GM21447 (cell line): ENCODE measurements around the gene COX10.
"Not testable (repeated sequence)": the region's sequence is repeated elsewhere in the genome, so short reads cannot be mapped to it uniquely, and the experiment has no call there.

ENCODE experiments used
- ATAC-seq: cut with Tn5 transposase; IDR thresholded peaks from one replicate; pipeline ENCODE4 v1.9.1; 2021; ENCODE audit not compliant: unreplicated experiment

The COX10 gene

DNA sequence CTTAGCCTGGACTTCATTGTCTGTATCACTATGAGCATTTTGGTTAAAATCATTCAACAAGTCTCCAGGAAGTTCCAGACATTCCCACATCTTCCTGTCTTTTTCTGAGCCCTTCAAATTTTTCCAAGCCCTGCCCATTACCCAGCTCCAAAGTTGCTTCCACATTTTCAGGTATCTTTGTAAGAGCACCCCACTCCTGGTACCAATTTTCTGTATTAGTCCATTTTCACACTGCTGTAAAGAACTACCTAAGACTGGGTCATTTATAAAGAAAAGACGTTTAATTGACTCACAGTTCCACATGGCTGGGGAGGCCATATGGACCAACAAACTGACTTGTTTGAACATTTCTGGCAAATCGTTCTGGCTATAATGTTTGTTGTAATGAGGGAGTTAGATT is 100.0 kb downstream of the COX10 start:
- ATAC-seq = no peak

DNA sequence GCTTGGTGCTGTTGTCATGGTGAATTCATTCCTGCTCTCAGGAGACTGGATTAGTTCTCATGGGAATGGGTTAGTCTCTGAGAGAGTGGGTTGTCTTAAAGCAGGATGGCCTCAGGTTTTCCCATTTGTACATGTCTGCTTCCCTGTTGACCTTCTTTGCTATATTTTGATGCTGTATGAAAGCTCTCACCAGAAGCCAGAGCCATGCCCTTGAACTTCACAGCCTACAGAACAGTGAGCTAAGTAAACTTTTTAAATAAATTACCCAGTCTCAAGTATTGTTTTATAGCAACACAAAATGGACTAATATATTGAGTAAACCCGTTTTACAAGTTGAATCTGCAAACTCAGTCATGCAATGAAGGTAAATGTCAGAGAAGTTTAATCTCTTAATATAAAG is 100.6 kb downstream of the COX10 start:
- ATAC-seq = no peak

DNA sequence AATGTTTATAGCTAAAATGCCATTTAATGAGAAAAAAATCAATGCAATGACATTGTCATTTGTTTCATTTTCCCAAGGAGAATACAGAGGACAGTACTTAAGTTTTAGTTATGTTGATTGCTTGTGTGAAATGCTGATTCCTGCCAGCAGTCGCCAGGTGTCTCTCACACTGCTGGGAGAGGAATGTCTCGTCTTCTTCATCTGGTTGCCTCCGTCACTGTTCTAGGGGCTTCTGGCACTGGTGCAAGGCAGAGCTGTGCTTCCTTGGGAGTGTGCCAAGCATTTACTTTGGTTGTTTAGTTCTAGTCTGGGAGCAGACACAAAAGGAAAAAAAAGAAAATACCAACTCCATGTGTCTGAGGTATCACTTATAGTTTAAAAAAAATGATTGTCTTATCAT is 107.7 kb downstream of the COX10 start:
- ATAC-seq = not testable (repeated sequence)

DNA sequence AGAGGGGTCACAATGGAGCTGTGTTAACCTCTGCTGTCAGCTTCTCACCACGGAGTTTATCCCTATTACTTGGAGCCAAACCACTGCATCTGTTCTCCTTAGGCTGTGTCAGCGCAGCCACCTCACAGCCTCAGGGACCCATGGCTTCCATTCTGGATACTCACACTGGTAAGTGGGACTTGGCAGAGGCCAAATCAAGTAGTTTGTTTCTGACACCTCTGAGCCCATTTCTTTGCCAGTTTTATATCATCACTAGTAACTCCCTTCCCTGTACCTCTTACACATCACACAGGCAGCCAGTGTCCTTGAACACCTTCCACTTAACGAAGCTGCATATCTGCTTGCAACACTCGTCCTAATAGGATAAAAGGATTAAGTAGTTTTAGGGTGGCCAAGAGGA is 108.5 kb downstream of the COX10 start:
- not testable (repeated sequence) for ATAC-seq

DNA sequence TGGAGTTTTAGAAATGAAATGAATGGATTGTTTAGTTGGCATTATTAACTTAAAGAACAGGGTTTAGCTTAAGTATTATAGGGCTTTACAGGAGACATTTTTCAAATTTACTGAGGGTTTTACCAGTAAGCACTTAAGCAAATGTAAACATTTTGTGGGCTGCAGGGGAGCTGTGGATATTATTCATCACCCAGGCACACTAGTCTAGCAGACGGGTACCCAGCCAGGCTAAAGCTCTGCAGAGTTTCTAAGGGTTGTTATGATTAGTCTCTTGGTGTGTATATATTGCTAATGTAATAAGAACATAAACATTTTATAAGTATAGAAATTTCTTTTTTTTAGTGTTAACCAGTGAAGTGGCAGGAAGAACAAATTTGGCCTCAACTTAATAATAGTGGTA is 110.6 kb downstream of the COX10 start:
- ATAC-seq = not testable (repeated sequence)

DNA sequence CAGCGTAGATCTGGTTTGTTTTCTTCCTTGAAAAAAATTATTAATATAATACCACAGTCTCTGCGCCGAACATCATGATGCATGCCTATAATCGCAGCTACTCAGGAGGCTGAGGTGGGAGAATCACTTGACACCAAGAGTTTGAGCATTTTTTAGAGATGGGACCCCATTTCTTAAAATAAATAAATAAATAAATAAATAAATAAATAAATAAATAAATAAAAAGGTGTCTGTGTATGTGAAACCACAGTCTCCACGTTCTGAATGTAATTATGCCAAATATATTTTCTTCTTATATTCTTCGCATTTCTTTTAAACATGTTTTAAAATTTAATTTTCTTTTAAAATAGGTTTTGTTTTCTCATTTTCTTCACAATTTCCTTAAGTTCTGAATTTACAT is 112.8 kb downstream of the COX10 start:
- not testable (repeated sequence) for ATAC-seq

DNA sequence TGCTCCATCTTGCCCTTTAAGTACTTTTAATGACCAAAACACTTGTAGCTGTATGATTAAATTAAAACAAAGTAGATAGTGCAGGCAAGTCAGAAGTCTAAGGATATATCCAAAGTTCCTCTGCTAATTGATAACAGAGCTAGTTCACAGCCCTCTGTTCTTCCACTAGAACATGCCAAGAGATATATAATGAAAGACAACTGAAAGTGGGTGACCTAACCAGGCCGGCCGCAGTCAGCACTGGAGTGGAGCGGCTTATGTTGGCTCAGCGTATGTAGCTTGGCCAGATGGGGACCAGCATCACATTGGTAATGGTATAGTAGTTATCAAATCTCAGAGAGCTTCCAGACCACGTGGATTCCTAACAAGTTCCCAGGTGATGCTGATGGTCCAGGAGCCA is 115.2 kb downstream of the COX10 start:
- not testable (repeated sequence) for ATAC-seq

DNA sequence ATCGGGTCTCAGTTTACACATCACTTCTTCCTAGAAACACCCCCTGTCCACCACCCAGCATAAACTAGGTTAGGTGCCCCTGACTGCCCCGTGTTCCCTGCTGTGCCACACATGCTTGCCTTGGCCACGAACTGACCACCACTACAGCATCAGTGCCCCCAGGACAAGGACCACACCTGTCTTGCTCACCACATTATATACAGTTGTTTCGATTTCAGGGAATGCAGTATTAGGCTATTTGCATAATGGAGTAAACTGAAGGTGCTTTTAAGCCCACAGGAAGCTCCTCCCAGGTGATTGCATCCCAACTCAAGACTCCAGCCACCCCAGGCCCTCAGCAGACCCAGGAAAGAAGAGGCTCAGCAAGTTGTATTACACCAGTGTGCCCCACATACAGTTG is 117.1 kb downstream of the COX10 start:
- not testable (repeated sequence) for ATAC-seq

DNA sequence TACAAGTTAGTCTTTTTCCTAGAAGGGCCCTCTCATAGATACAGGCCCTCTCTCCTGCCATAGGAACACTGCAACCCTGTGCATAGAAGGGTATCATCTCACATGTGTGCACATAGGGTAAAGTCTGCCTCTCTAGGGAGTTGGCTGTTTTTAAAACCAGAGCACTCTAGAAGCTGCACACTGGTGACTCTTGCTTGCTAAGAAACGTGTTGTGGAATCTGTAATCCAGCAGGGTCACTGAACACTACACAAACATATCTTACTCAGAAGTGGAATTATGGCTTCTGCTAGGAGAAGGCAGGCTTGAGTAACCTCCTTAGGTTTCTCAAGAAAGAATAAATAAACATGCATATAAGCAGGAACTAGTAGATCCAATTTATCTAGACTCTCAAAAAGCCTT is 121.5 kb downstream of the COX10 start:
- not testable (repeated sequence) for ATAC-seq

DNA sequence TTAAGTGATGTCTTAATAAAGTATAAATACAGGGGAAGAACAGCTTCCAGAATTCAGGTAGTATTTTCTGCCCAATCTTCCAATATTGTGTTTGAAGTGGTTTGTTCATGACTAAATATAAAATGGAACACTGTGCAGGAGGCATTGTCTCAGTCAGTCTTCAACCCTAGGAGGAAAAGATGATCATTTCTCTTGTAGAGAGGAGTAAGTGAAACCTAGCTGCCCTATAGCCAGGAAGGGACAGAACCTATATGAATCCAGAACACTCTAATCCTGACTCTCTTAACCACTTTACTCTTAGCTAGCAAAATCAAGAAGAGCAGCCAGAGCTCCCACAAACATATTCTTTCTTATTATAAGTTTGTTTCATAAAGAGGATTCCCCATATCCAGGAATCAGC is 122.2 kb downstream of the COX10 start:
- ATAC-seq = not testable (repeated sequence)

DNA sequence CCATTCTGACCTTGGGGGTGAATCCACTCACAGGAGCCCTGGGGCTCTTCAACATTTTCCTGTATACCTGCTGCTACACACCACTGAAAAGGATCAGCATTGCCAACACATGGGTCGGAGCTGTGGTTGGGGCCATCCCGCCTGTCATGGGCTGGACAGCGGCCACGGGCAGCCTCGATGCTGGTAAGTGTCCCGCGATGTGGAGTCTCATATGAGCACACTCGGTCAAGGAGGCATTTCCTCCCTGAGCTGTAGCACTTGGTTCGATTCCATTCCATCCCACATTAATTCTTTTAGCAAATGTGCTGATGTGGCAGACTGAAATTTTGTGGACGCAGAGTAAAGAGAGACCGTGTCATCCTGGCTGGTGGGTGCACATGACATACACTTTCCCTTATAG is 122.7 kb downstream of the COX10 start:
- ATAC-seq = not testable (repeated sequence)

DNA sequence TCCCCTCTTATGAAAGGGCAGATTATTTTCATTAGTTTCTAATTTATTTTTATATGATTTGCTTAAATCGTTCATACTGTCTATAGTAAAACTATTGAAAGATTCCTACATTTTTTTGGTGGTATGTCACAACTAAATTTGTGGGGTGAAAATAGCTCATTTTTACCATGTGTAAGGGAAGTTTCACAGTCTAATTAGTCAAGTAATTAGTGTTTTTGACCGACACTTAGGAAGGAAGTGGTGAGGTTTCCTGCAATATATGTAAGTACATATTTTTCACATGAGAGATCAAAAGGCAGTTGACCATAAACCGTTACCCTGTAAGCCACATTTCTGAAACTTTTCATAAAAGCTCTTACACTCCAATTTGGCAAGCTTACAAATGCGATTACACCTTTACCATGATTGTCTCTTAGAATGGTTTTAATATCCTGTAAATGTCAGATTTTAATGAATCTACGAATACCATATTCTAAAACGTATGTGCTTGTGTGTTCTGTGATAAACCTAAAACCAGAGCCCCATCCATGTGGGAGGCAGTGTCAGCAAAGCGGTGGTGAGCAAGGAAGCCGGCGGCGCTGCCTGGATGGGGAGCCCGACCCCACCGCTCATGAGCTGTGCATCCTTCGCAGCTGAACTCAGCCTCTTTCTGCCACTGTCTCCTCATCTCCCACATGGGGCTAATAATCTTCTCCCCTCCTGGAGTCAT is 123.5 kb downstream of the COX10 start:
- ATAC-seq = peak; percentile 51

DNA sequence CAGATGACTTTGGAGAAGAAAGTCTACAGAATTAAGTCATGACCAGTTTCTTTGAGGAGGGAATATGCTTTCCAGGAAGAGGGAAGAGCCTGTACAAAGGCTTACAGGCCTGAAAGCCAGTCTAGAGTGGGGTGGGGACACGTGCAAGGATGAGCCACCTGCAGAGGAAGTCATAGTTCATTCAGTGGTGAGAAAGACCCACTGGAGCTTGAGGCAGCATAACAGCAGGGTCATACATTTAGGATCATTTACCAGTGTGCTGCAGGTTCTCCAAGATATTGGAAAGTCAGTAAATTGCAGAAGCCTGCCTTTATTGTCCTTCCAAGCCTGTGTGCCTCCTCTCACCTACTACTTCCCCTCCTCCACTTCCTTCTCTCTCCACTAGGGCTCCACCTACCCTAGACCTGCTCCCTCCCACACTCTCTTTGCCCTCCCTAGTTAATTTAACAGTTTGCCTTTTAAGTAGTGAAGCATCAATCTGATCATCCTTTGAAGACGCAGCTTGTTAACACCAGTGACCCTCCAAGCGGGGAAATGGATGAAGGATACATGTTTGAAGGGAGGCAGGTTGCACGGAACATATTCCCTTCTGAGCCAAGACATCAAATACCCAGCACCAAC is 127.2 kb downstream of the COX10 start:
- no peak for ATAC-seq

DNA sequence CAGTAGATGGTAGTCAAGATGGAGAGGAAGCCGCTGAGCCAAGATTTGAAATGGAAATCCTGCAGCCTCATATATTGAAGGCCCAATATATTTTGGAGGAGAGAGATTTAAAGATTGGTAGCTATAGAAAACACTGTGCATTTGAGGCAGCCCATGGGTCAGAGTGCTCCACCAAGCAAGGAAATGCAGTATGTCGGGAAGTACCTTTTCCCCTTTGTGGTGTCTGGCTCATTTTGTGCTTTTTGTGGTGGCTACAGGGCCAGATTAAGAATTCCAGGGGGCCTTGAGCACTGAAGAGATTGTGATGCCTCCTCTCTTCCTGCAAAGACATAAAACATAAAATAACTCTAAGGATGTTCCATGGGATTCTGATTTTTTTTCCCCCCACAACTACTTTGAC is 127.8 kb downstream of the COX10 start:
- ATAC-seq = no peak

DNA sequence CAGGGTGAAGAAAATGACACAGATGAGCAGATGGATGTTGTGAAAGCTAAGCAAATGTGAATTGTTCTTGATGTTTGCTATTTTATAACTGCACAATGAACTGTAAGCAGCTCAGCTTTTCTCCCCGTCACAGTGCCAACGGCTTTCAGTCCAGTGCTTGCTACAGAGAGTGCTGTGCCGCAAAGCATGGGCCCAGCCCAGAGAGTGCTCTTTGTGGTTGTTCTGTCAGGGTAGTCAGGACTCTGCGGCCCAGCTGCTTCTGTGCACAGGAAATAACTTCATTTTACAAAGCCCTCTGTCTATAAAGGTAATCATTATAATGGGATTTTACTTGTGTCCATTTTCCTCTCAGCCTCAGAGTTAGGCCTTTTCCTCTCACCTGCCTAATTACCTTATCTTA is 128.3 kb downstream of the COX10 start:
- no peak for ATAC-seq

DNA sequence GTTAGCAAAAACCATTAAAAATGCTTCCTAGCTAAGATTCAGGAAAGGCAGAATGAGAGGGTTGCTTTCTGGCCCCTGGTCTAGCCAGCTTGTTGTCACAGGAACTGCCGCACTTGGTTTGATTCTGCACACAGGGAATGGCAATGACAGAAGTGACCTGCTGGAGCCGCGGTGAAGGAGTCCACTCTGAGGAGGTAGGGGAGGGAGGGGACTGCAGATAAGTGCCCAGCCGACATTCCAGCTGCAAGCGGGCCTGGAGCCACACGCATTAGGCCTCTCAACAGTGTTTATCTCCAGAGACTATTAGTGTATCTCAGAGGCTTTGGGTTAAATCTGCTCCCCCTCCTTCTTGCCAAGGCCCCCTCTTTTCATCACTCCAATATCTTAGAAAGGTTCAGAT is 128.7 kb downstream of the COX10 start:
- ATAC-seq = no peak

DNA sequence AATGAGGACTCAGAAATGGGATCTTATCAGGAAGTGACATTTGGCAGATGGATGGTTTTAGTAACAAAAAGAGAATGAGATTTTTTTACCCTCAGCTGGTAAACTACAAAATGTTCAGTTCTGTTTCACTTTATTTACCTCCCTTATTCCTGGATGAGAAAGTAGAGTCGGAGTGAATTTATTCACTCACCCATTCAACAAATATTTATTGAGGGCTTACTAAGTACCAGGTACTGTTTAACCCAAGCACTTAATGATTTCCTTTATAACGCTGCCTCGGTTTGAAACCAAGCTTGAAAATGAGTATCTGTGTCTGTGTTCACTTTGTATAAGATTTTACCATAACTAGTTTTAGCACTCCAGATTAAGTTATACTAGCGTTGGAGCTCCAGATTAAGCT is 129.3 kb downstream of the COX10 start:
- ATAC-seq = no peak

DNA sequence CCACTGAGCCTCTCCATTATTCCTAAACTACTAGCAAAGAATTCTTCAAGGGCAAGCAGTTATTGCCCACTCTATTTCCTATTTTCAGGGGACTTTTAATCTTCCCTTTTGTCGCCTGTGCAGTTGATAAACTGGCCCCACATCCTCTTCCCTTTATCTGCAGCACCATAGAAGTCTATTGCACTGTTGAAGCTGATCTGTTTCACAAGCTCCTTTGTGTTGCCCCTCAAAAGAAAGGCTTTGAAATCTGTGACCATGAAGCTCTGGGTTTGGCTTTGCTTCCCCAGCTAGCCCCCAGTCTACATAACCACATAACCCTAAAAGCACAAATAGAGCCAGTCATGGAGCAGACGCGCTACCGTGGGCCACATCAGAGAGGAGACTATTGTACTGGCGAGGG is 130.3 kb downstream of the COX10 start:
- ATAC-seq = no peak

DNA sequence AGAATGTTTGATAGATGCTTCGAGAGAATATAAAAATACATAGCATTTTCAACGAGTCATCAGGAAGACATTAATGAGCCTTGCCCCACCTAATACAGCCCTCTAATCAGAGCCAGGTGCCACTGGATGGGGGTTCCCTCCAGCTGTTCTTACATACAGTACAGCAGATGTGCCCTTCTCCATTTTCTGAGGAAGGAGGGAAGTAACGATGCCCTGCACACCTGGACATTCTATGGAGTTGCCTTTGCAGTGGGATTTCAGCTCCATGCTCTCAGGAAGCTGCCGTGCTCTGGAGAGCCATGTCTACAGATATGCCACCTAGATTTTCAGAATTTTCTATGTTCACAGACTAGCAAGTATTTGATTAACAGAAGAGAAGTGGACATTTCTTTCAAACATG is 131.1 kb downstream of the COX10 start:
- ATAC-seq = no peak

DNA sequence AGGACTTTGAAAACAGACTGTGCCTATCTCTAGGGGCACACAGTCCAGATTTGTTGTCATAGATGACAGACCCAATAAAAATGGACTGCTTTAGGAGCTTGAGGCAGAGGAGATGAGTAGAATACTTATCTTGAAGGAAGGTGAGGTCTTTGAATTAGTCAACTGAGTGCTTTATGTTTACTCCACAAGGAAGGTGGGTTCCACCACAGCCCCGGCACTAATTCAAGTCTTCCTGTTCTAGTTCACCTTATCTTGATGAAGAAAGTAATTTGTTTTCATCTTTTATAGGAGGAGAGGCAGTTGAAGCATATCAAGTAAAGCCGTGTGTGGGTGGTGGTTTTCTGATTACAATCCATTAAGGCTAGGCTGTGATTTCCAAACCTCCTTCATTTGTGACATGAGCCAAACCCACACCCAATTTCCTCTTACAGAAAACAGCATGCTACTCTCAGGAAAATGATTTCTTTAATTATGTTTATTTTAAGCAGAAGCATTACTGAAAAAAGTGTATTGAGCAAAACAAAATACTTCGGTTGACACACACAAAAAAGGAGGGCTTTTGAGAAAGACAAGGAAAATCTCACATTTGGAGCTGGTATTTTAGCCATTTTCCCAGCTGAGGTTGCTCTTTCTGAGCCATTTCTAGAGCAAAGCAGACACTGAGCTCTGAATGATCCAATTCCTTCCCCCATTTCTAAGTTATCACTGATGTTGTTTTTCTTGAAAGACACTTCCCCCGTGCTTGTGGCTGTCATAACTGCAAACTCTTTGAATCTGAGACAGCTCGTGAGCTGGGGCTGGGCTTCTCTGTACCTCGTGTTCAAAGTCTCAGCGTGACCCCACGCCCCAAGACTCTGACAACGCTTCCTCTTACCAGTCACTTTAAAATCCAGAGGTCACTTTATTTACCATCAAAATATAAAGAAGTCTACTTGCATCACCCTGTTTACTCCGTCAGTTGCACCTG is 132.0 kb downstream of the COX10 start:
- ATAC-seq = no peak

DNA sequence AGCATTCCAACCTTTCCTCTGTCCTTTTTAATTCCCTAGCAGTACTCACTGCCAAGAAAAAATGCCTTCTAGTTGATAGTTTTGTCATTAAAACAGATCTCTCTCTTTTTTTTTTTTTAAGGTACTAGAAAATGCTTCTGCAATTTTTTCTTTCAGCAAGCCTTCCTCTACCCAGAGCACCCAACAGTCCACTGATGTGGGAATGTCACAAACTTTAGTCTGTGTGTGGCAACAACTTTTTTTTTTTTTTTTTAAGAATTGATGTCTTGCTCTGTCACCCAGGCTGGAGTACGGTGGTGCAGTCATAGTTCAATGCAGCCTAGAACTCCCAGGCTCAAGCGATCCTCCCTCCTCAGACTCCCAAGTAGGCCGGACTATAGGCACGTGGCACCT is 132.7 kb downstream of the COX10 start:
- no peak for ATAC-seq
